ENCODE results near the gene WFDC5.

- TF ChIP-seq CTCF (IDR thresholded peaks at IDR 0.05) (no peak), EZH2phosphoT487 (IDR thresholded peaks at IDR 0.05) (no peak), EZH2 (IDR thresholded peaks at IDR 0.05) (no peak)
These were observed 18.2 kb downstream of the WFDC5 start for GRCh38 chr20:45096781-45097180.
